HG03196 (cell line): ENCODE results near the gene DHX40.
A peak's percentile ranks its signal among the peaks of the same experiment; 100 is the strongest.
"Not testable (repeated sequence)": the region's sequence is repeated elsewhere in the genome, so short reads cannot be mapped to it uniquely, and the experiment has no call there.

Source experiments
- ATAC-seq: cut with Tn5 transposase; IDR thresholded peaks from one replicate; pipeline ENCODE4 v1.9.1; 2021; ENCODE audit not compliant: unreplicated experiment

Gene DHX40

DNA sequence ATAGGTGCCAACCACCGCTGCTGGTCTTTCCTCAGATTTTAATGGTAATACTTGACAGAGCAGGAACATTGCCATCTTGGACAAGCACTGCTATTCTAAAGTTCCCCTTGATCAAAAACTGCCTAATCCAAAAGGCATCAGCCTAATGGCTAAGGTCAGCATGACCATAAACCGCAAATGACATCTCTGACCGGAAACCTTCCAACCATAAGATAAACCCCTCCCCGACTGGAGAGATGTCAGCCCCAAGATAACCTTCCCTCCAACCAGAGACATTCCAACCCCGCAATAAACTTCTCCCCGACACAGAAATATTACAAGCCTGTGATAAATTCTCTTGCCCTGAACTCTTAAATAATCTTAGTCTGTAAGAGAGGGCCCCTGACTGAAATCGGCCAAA is 7.4 kb upstream of the DHX40 start:
- no peak for ATAC-seq

DNA sequence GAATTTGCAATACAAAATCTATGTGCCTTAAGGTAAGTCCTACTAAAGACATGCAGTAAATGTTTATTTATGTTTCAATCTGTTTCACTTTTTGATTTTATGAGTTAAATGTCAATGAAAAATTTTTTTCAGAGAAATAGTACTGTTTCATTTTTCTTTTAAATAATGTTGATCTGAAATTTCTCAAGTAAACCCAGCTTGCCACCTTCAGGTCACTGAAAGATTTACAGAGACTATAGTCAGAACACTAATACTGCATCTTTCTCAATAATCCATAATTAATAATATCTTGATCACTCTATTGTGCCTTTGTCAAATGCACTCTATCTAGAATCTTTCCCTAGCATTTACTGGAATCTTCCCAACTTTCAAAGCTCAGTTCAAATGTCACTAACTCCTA is 6.5 kb upstream of the DHX40 start:
- no peak for ATAC-seq

DNA sequence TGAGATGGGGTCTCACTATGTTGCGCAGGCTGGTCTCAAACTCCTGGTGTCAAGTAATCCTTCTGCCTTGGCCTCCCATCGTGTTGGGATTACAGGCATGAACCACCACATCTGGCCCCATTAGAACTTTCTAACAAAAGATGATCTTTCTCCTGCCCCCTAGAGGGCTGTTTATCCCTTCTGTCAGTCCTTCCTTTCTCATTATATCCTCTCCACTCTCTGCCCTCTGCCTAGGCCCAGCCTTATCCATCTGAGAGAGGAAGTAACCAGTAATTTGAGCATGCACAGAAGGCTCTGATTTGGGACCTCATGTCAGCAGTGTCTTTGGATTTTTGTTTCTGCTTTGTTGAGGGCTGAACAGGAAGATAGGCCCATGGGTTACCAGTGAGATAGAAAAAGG is 4.4 kb upstream of the DHX40 start:
- ATAC-seq = no peak

DNA sequence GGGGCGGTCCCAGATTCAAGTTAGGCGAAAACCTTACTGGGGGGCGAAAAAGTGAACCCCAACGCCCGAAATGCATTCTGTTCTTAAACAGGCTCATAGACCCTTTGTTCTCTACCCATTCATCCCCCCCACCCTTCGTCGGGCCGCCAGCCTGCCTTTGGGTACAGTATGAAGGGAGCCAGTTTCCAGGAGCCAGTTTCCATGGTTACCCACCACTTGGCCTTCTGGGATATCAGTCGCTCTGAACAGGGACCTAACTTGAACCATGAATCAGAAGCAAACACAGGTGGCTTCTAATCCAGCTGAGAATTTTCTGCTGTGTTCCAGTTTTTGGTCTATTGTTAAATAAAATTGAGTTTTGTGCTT is 532 bp downstream of the DHX40 start:
- ATAC-seq = peak; percentile 34

DNA sequence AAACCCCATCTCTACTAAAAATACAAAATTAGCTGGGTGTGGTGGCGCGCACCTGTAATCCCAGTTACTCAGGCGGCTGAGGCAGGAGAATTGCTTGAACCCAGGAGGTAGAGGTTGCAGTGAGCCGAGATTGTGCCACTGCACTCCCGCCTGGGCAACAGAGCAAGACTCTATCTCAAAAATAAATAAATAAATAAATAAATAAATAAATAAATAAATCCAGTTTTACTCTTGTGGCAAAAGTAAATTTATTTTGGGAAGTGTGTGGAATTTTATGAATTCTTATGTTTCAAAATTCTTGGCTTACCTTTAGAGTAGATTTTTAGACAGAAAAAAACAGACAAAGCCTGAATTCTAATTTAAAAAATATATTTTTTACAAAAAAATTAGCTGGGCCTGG is 3.7 kb downstream of the DHX40 start:
- not testable (repeated sequence) for ATAC-seq

DNA sequence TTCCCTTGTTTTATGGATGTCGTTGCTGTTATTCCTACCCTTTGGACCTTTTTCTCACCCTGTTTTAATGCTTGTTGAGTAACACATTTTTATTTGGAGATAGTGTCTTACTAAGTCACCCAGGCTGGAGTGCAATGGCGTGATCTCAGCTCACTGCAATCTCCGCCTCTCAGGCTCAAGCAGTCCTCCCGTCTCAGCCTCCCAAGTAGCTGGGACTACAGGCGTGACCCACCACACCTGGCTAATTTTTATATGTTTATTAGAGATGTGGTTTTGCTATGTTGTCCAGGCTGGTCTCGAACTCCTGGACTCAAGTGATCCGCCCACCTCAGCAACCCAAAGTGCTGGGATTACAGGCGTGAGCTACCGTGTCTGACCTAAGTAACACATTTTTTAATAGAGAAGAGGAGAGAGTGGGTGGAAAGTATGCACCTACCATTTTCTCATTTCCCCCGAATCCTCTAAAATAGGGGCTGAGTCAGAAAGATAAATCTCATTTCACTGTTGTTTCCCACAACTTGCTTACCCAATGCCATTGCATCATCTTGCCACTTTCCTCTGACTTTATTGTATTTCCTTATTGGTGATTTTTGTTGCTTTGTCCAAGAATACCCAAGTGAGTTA is 7.0 kb downstream of the DHX40 start:
- ATAC-seq = no peak

DNA sequence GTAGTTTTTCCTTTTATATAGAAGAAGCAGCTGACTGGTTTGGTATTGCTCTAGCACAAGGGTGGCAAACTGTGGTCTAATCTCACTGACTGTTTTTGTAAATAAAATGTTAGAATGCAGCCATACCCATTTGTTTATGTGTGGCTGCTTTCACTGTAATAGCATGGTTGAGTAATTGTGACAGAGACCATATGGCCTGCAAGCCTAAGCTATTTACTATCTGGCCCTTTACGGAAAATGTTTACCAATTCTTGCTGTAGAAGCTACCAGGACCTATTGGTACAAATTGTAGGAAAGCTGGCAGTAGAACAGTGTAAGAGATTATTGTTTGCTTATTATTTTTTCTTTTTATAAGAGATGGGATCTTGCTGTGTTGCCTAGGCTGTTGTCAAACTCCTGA is 18.8 kb downstream of the DHX40 start:
- ATAC-seq = not testable (repeated sequence)

DNA sequence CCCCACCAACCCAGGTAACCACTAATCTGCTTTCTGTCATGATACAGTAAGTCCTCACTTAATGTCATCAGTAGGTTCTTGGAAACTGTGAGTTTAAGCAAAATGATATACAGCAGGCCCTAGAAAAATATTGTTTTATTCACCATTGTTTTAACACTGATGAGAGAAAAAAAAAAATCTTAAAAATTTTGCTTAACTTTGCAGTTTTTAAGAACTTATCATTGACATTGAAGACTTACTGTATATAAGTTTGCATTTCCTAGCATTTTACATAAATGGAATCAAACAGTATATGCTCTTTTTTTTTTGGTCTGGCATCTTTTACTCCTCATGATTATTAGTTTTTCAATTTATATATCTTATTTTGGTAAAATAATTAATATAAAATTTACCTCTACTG is 34.8 kb downstream of the DHX40 start:
- ATAC-seq = no peak

DNA sequence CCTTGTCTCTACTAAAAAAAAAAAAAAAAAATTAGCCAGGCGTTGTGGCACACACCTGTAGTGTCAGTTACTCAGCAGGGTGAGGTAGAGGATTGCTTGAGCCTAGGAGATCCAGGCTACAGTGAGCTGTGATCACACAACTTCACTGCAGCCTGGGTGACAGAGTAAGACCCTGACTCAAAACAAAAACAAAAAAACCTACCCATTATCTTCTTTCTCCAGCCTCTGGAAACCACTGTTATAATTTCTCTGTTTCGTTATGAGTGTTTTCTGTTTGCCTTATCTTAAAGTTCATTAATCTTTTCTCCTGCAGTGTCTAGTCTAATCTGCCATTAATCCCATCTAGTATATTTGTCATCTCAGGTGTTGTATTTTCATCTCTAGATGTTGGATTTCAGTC is 35.7 kb downstream of the DHX40 start:
- ATAC-seq = no peak

DNA sequence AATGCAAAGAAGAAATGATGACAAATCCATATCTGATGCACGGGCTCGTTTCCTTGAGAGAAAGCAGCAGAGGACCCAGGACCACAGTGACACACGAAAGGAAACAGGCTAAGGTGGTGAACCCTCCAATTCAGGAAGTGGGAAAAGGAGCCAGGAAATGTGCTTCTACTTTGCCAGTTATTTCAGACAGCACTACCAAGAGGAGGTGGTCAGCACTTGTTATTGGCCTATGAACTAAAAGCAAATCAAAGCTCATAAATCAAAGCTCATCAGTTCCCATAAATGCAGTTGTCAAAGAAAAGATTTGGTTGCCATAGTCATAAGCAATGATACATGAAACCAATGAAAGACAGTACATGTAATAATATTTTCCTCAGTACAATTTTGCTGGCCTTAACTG is 41.7 kb downstream of the DHX40 start:
- no peak for ATAC-seq

DNA sequence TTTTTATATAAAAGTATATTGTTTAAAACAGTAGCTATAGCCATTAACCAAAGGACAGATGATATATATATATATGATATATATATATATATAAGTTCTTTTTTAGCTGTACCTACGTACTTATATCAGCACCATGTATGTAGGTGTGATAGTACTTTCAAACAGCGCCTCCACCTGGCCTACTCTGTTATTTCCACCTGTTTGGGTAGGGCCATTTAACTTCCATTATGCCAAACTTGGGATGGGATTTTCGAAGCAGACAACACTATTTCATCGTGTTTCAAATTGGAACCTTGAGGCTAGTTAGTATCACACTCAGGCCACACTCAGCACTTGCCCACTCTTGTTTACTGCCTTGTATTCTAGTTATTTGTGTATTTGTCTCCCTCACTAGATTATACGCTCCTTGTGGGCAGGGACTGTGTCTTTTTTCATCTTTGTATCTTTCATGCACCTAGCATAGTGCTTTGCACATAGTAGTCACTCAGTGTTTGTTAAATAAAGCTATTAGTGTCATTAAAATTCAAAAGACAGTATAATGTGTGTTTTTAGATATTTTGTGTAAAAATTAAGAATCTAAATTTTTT is 42.5 kb downstream of the DHX40 start:
- no peak for ATAC-seq

DNA sequence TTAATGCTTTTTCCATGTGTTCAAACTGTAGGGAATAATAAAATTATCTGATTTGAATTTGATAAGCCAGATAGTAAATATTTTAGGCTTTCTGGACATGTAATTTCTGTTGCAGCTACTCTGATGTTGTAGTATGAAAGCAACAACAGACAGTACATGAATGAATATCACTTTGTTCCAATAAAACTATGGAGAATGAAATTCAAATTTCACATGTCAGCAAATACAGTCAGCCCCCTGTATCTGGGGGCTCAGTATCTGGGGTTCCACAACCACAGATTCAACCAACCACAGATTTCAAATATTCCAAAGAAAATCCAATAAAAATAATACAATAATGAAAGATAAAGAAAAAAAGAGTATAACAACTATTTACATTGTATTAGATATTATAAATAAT is 46.1 kb downstream of the DHX40 start:
- no peak for ATAC-seq

DNA sequence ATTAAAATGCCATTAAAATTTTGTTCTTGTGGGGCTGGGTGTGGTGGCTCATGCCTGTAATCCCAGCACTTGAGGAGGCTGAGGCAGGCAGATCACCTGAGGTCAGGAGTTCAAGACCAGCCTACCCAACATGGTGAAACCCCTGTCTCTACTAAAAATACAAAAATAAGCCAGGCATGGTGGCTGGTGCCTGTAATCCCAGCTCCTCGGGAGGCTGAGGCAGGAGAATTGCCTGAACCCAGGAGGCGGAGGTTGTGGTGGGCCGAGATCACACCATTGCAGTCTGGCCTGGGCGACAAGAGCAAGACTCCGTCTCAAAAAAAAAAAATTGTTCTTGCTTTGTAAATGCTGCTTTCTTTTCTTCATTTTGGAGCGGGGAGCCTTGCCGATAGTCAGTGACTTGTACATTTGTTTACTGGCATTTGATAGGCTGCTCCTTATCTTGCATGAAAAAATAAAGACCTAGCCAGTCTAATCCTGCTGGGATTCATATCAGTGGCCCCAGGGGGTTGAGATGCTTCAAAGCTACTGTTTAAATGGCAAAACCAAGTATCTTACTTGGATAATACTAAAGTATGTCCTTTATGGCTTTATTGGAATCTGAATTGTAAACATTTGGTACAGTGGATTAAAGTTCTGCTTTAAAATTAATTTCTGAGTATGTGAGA is 51.0 kb downstream of the DHX40 start:
- ATAC-seq = no peak

DNA sequence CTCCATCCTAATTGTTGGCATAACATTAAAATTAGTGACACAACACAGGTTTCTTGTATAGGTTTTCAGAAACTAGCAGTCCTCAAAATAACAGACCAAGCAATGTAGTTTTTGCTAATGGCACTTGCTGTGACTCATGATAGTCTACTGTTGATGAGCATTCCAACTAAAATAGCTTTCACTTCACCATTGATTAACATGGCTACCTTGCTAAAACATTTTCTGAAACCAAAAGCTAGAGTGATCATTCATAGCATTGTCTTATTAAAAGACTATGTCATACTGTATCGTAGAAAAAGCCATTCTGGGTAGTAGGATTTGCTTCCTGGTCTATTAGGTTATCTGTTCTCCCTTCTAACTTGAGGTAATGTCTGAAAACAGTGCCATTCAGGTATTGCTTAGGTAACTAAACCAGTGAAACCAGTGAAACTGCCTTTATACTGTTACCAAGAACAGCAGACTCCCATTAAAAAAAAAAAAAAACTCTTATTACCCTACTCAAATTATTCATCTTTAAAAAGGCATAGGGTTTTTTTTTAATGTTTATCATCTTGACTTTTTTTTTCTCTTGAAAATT is 51.8 kb downstream of the DHX40 start:
- ATAC-seq = no peak

DNA sequence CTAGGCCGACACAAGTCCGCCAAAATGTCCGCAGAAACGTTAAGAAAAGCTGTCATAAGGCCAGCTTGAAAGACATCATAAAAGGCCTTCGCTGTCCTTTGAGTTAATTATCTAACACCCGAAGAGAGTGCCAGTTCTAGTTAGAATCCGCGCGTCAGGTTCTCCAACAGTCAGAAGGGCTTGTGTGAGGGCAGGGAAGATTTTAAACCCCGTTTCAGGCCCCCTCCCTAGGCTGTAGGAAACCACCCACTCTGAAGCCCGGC is 53.6 kb downstream of the DHX40 start:
- no peak for ATAC-seq

DNA sequence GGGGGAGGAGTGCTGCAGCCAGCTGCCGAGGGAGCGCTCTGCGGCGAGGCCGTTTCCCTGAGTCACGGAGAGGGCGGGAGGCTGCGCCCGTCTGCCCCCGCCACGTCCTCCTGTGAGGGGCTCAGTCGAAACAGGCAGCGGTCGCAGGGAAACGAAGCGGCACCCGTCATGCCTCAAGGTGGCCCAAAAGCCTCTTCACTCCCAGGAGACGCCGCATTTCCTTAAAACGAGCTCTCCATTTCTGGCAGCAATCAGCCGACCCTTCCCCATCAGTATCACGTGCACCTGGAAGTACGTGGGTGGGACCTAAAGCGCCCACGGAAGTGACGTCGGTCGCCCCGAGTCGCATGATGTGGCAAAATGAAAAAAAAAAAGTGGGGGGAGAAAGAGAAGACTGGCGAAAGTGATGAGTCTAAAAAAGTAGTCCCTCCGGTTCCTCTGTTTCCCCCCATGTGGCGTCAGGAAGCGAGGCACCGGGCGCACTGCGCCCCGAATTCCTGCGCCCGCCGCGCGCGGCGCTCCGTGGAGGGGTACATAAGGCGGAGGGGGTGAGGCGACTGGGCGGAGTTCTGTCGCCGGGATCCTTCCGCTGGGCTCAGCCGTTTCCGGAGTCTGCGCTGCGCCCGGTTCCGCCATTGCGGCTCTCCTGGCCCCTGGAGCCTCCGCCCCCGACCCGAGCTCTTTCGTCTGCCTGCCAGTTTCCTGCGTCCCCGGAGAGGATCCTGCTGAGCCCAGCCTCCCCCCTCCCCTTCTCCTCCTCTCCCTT is 54.1 kb downstream of the DHX40 start, which contains the start of gene CLTC:
Gene CLTC, plus strand, starts transcription at position 598 of the 766 bp plus-strand sequence. CDS start 237 bp downstream, outside the sequence.
- peak; percentile 70 for ATAC-seq

DNA sequence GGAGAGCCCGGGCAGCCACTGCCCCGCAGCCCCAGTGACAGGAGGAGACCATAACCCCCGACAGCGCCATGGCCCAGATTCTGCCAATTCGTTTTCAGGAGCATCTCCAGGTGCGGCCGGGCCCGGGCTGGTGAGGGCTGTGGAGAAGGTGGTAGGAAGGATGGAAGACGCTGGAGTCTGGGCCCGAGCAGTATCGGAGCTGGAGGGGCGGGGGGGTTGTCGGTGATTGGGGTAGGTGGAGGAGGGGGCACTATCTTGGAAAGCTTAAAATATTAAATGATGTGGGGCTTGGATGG is 54.6 kb downstream of the DHX40 start:
- ATAC-seq = no peak

DNA sequence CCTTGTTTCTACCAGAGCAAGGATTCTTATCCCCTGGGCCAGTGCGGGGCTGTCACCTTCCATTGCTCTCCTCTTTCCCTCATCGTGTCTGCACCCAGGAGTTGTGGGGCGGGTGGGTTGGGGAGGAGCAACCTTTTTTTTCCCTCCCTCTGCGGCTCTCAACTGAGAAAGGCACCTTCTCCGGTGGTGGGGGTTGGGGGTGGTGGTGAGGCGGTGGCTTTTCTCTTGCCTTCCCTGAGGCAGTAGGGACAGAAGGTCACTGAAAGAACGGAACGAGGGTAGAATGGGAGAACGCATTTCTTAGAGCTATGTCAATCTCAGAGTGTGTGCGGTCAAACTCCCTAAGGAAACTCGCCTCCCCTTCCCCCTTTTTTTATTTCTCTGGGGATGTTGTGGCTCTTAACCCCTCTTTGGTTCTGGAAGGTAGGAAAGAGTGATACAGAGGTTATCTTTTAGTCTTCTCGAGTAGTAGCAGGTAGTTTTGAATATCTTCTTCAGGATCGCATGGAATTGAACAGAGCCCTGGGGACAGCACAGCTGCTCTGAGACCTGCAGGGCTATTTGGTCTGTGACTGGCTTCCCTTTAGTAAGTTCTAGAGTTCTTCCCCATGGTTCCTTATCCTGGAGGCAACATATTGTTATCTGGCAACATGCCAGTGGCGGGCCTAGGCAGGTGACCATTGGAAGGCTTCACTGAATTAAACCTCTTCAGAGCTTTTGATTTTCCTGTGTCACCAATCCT is 55.3 kb downstream of the DHX40 start:
- no peak for ATAC-seq

DNA sequence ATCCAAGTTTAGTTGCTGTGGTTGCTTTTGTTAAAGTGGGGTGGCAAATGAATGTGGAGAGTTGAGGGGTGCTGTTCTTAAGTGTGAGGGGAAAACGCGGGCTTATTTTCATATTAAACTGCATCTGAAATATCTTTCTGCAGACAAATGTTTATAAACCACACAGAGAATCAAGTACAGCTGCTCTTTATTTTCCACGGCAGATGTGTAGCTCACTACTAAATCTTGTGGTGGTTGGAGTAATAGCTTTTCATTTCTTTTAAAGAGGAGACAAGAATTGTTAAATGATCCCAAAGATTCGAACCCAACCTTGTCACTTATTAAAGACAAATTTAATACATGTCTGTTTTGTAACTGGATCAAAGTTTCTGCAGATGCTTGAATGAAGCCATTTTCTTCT is 56.4 kb downstream of the DHX40 start:
- ATAC-seq = no peak

DNA sequence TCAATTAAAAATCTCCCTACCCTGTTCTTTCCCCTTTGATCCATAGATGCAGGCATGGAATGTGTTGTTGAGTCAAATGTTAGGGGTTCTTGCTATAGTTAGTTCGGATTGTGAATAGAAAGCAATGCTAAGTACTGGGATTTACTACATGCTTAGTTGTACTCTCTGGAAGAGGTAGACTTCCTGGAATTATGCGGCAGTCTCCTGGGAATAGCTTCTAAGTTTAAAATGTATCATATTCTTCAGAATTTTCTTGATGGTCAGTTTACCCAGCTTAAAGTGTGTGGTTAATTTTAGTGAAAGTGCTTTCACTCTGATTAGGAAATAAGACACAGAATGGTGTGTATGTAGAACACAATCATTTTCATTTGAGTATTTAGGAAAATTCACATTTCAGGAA is 57.7 kb downstream of the DHX40 start:
- no peak for ATAC-seq

DNA sequence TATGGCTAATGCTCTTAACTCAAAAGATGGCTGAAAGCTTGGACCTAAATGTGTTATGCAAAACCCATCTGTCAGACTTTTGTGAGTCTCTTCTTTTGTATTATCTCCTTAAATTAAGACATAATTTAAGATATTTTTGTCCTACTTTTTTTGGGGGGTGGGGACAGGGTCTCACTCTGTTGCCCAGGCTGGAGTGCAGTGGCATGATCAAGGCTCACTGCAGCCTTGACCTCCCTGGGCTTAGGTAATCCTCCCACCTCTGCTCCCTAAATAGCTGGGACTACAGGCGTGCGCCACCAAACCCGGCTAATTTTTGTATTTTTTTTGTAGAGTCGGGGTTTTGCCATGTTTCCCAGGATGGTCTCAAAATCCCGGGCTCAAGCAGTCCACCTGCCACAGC is 61.3 kb downstream of the DHX40 start:
- ATAC-seq = no peak
